H9 (cell line): Measurements from ENCODE around the gene SSTR5. TPM values are rescaled to one million over a fixed set of nuclear protein-coding genes. Genes with fewer than 3 reads are reported as not detected.

Experiments
- DNase-seq: peaks from one replicate; pipeline ENCODE4 v3.0.0-alpha.2; 2017
- H2AFZ ChIP-seq: one replicate; pipeline ENCODE4 v1.6.1; 2013; ENCODE audit warnings: mild to moderate bottlenecking, low read length, control low read depth, moderate library complexity
- H2AK5ac ChIP-seq: 2 replicates; pipeline ENCODE4 v1.6.1; 2013; ENCODE audit warnings: low read length, control low read depth, mixed read lengths; ENCODE audit not compliant: insufficient read length
- H2BK120ac ChIP-seq: one replicate; pipeline ENCODE4 v1.6.1; 2013; ENCODE audit warnings: low read depth, mild to moderate bottlenecking, low read length, control low read depth, inconsistent platforms; ENCODE audit not compliant: poor library complexity, severe bottlenecking
- H2BK12ac ChIP-seq: 2 replicates; pipeline ENCODE4 v1.6.1; 2013; ENCODE audit warnings: low read length, control low read depth, mixed read lengths, low read depth; ENCODE audit not compliant: insufficient read length
- H2BK15ac ChIP-seq: 2 replicates; pipeline ENCODE4 v1.6.1; 2013; ENCODE audit warnings: low read depth, low read length, control low read depth
- H2BK20ac ChIP-seq: one replicate; pipeline ENCODE4 v1.6.1; 2013; ENCODE audit warnings: low read depth, mild to moderate bottlenecking, low read length, control low read depth, inconsistent platforms; ENCODE audit not compliant: poor library complexity, severe bottlenecking
- H2BK5ac ChIP-seq: 2 replicates; pipeline ENCODE4 v1.6.1; 2013; ENCODE audit warnings: low read length, control low read depth, mixed read lengths; ENCODE audit not compliant: insufficient read length
- H3K14ac ChIP-seq: 2 replicates; pipeline ENCODE4 v1.6.1; 2013; ENCODE audit warnings: low read length, control low read depth; ENCODE audit not compliant: insufficient read depth
- H3K18ac ChIP-seq: 2 replicates; pipeline ENCODE4 v1.6.1; 2013; ENCODE audit warnings: low read depth, mild to moderate bottlenecking, mixed read lengths, low read length, control low read depth; ENCODE audit not compliant: insufficient read length
- H3K23ac ChIP-seq: 2 replicates; pipeline ENCODE4 v1.6.1; 2013; ENCODE audit warnings: low read length, control low read depth, mixed read lengths, low read depth; ENCODE audit not compliant: insufficient read length
- H3K23me2 ChIP-seq: 2 replicates; pipeline ENCODE4 v1.6.1; 2013; ENCODE audit warnings: low read depth, mild to moderate bottlenecking, mixed read lengths, low read length, control low read depth; ENCODE audit not compliant: insufficient read length, poor library complexity, severe bottlenecking
- H3K27ac ChIP-seq: 2 replicates; pipeline ENCODE4 v1.5.1; 2013; ENCODE audit warnings: low read length, control low read depth, mixed read lengths, low read depth; ENCODE audit not compliant: insufficient read length
- H3K27me3 ChIP-seq: 2 replicates; pipeline ENCODE4 v1.6.1; 2013; ENCODE audit warnings: low read length, control low read depth, inconsistent platforms; ENCODE audit not compliant: insufficient read depth
- H3K4ac ChIP-seq: 2 replicates; pipeline ENCODE4 v1.6.1; 2013; ENCODE audit warnings: low read depth, mild to moderate bottlenecking, control low read depth, inconsistent platforms, low read length, moderate library complexity
- H3K4me1 ChIP-seq: 2 replicates; pipeline ENCODE4 v1.6.1; 2013; ENCODE audit warnings: low read length, control low read depth, inconsistent platforms; ENCODE audit not compliant: insufficient read depth
- H3K4me2 ChIP-seq: 2 replicates; pipeline ENCODE4 v1.6.1; 2013; ENCODE audit warnings: low read length, control low read depth, mixed read lengths; ENCODE audit not compliant: insufficient read length, insufficient read depth
- H3K56ac ChIP-seq: 2 replicates; pipeline ENCODE4 v1.6.1; 2013; ENCODE audit warnings: low read depth, mild to moderate bottlenecking, mixed read lengths, low read length, control low read depth; ENCODE audit not compliant: insufficient read length
- H3K79me1 ChIP-seq: 2 replicates; pipeline ENCODE4 v1.6.1; 2013; ENCODE audit warnings: low read depth, mild to moderate bottlenecking, moderate library complexity, low read length, control low read depth, inconsistent platforms; ENCODE audit not compliant: insufficient read depth, poor library complexity, severe bottlenecking
- H3K79me2 ChIP-seq: 2 replicates; pipeline ENCODE4 v1.6.1; 2013; ENCODE audit warnings: low read length, control low read depth, inconsistent platforms; ENCODE audit not compliant: insufficient read depth
- H3K9ac ChIP-seq: 2 replicates; pipeline ENCODE4 v1.6.1; 2013; ENCODE audit warnings: low read length, control low read depth, mixed read lengths; ENCODE audit not compliant: insufficient read length; ENCODE audit errors: extremely low read depth
- H3K9me3 ChIP-seq: one replicate; pipeline ENCODE4 v1.6.1; 2013; ENCODE audit warnings: low read depth, low read length, inconsistent platforms; ENCODE audit not compliant: control insufficient read depth
- H3T11ph ChIP-seq: one replicate; pipeline ENCODE4 v1.6.1; 2013; ENCODE audit warnings: mild to moderate bottlenecking, low read length, control low read depth, inconsistent platforms
- H4K20me1 ChIP-seq: one replicate; pipeline ENCODE4 v1.6.1; 2013; ENCODE audit not compliant: control insufficient read depth, insufficient read length, insufficient read depth
- H4K5ac ChIP-seq: 2 replicates; pipeline ENCODE4 v1.6.1; 2013; ENCODE audit warnings: low read depth, mild to moderate bottlenecking, mixed read lengths, low read length, control low read depth; ENCODE audit not compliant: insufficient read length
- H4K8ac ChIP-seq: replicated peaks from 2 replicates; pipeline ENCODE4 v1.6.1; 2013; ENCODE audit warnings: low read length, control low read depth, mixed read lengths, low read depth; ENCODE audit not compliant: insufficient read length
- H4K91ac ChIP-seq: 2 replicates; pipeline ENCODE4 v1.6.1; 2013; ENCODE audit warnings: low read depth, mild to moderate bottlenecking, moderate library complexity, mixed read lengths, low read length, control low read depth; ENCODE audit not compliant: insufficient read length
- H3K27ac Mint-ChIP-seq, 3 experiments: 2 replicates in 2 of 3; 3 replicates in 1 of 3; pipeline ENCODE4 v1.8.0; 2020 to 2021; ENCODE audit warnings: mixed read lengths in 3 of 3, mild to moderate bottlenecking in 1 of 3, moderate library complexity in 1 of 3
- H3K27me3 Mint-ChIP-seq: 2 replicates; pipeline ENCODE4 v1.8.0; 2021; ENCODE audit warnings: low read depth, mild to moderate bottlenecking, moderate library complexity, mixed read lengths
- H3K36me3 Mint-ChIP-seq, 3 experiments: 2 replicates in 2 of 3; 3 replicates in 1 of 3; pipeline ENCODE4 v1.8.0; 2020 to 2021; ENCODE audit warnings: low read depth in 3 of 3, mixed read lengths in 3 of 3; ENCODE audit not compliant: insufficient read depth in 1 of 3
- H3K4me1 Mint-ChIP-seq, 2 experiments: 2 replicates each; pipeline ENCODE4 v1.8.0; 2020; ENCODE audit warnings: mixed read lengths in 2 of 2
- H3K4me3 Mint-ChIP-seq, 2 experiments: 2 replicates in 1 of 2; 3 replicates in 1 of 2; pipeline ENCODE4 v1.8.0; 2020 to 2021; ENCODE audit warnings: mild to moderate bottlenecking in 2 of 2, mixed read lengths in 2 of 2, moderate library complexity in 1 of 2
- H3K9me3 Mint-ChIP-seq, 2 experiments: 2 replicates in 1 of 2; 3 replicates in 1 of 2; pipeline ENCODE4 v1.8.0; 2020; ENCODE audit warnings: mild to moderate bottlenecking in 2 of 2, mixed read lengths in 2 of 2, moderate library complexity in 1 of 2
- WGBS: extraction: QIAGEN DNeasy Blood & Tissue Kit; methylation state at CpG from one replicate; pipeline ENCODE4 v1.1.7; 2013; ENCODE audit warnings: missing lambda C conversion rate, low lambda C conversion rate, mixed read lengths; ENCODE audit not compliant: insufficient read length; ENCODE audit errors: extremely low coverage; 5-methylcytosine and 5-hydroxymethylcytosine counted together
- total RNA-seq: library from RNA; stranded (reverse); gene quantifications from 2 replicates; pipeline ENCODE4 v1.2.1, GENCODE V29; 2021
- TF ChIP-seq, protein P1 (sequence below): fragments of 200-600 bp; sonication (generic); conservative IDR thresholded peaks from 3 replicates; pipeline ENCODE4 v1.8.0; 2021; ENCODE audit warnings: antibody characterized with exemption, mild to moderate bottlenecking

The SSTR5 gene
- total RNA-seq, 1 experiment from 2014 or later = 0.22 TPM

DNA sequence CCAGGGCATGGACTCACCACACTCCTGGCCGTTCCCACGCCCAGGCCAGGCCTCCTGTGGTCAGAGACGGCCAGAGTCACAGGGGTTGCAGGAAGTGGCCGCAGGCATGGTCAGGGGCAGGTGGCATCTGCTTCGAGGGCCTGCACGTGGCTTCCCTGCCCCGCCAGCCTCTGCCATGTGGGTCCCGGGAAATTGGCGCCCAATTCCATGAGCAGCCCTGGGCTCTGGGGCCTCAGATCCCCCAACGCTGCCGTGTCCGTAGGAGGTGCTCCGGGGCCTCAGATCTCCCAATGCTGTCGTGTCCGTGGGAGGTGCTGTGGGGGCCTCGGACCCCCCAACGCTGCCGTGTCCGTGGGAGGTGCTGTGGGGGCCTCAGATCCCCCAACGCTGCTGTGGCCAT, 9.7 kb upstream of the SSTR5 start:
- peaks cover 10% of the 10 kb centered on the region for H3K27me3 Mint-ChIP-seq
- H3K23ac ChIP-seq = no peak overlapping the region
- H4K20me1 ChIP-seq = no peaks in the 10 kb centered on the region
- no peak overlapping the region; a peak in 1 of 7 replicates for H3K27ac Mint-ChIP-seq
- no peaks in the 10 kb centered on the region for H3K4me1 ChIP-seq
- H3K14ac ChIP-seq = no peak overlapping the region; the same call in 1 of the 2 replicates
- no peak overlapping the region for H2BK20ac ChIP-seq
- no peak overlapping the region for H3K27ac ChIP-seq
- no peaks in the 10 kb centered on the region for H3K23me2 ChIP-seq
- no CpG with 5 or more reads among the region's 20 CpGs for WGBS
- no peak overlapping the region for H3K18ac ChIP-seq
- H3K36me3 Mint-ChIP-seq = peaks cover 2 to 5% (median 4%) of the 10 kb centered on the region in 3 experiments; a peak in 5 of 7 replicates
- no peak overlapping the region for H4K91ac ChIP-seq
- DNase-seq = no peak
- no peaks in the 10 kb centered on the region for H3K27me3 ChIP-seq
- no peak overlapping the region for H4K8ac ChIP-seq
- no peak overlapping the region for H2BK12ac ChIP-seq
- peaks cover 5 to 7% of the 10 kb centered on the region in 2 experiments for H3K9me3 Mint-ChIP-seq
- no peak overlapping the region for H2AFZ ChIP-seq
- H2BK15ac ChIP-seq = no peak overlapping the region
- H2BK5ac ChIP-seq = no peak overlapping the region
- no peak overlapping the region for H3K4me2 ChIP-seq
- no peak overlapping the region for H3K9ac ChIP-seq
- H3K4me1 Mint-ChIP-seq = peaks cover 0 to 5% of the 10 kb centered on the region in 2 experiments; a peak in 2 of 4 replicates
- no peak overlapping the region for H2AK5ac ChIP-seq
- H2BK120ac ChIP-seq = no peak overlapping the region
- no peak overlapping the region for H3T11ph ChIP-seq
- H3K9me3 ChIP-seq = no peaks in the 10 kb centered on the region
- H3K4me3 Mint-ChIP-seq = no peak overlapping the region
- H3K4ac ChIP-seq = no peak overlapping the region
- H3K79me2 ChIP-seq = no peaks in the 10 kb centered on the region
- H4K5ac ChIP-seq = no peak overlapping the region
- H3K56ac ChIP-seq = no peak overlapping the region
- TF ChIP-seq, protein P1, sequence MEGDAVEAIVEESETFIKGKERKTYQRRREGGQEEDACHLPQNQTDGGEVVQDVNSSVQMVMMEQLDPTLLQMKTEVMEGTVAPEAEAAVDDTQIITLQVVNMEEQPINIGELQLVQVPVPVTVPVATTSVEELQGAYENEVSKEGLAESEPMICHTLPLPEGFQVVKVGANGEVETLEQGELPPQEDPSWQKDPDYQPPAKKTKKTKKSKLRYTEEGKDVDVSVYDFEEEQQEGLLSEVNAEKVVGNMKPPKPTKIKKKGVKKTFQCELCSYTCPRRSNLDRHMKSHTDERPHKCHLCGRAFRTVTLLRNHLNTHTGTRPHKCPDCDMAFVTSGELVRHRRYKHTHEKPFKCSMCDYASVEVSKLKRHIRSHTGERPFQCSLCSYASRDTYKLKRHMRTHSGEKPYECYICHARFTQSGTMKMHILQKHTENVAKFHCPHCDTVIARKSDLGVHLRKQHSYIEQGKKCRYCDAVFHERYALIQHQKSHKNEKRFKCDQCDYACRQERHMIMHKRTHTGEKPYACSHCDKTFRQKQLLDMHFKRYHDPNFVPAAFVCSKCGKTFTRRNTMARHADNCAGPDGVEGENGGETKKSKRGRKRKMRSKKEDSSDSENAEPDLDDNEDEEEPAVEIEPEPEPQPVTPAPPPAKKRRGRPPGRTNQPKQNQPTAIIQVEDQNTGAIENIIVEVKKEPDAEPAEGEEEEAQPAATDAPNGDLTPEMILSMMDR = no peak
- no peaks in the 10 kb centered on the region for H3K79me1 ChIP-seq
